Measurements from ENCODE around the gene MLC1.

Gene MLC1

DNA sequence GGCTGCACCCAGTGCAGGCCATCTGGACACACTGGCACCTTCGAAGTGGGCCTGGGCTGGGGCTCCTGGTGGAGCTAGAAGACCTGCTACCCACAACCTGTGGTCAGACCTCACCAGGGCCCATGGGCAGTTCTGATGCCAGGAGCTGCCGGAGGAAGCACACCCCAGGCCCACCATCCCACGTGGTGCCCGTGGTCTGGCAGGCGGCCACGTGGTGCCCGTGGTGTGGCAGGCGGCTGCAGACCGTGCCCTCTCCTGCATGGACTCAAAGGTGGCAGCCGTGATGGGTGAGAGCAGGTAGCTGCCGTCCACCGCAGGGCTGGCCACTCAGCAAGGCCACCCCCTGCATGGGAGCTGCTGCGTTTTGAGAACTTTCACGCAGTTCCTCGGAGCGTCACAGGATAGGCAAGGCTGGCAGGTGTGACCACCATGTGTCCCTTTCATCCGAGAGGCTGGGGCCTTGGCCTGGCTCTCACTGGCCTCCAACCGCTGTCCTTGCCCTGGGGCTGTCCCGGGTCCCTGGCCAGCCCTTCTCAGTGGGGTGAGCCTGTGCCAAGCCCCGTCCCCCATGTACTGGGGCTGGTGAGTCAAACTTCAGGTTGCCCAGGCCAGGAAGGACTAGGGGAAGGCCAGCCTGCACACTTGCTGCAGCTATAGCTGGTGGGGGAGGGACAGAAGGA is 68.8 kb downstream of the MLC1 start:
- no peak for DNase-seq (ENCODE audit: low read depth, low spot score)

DNA sequence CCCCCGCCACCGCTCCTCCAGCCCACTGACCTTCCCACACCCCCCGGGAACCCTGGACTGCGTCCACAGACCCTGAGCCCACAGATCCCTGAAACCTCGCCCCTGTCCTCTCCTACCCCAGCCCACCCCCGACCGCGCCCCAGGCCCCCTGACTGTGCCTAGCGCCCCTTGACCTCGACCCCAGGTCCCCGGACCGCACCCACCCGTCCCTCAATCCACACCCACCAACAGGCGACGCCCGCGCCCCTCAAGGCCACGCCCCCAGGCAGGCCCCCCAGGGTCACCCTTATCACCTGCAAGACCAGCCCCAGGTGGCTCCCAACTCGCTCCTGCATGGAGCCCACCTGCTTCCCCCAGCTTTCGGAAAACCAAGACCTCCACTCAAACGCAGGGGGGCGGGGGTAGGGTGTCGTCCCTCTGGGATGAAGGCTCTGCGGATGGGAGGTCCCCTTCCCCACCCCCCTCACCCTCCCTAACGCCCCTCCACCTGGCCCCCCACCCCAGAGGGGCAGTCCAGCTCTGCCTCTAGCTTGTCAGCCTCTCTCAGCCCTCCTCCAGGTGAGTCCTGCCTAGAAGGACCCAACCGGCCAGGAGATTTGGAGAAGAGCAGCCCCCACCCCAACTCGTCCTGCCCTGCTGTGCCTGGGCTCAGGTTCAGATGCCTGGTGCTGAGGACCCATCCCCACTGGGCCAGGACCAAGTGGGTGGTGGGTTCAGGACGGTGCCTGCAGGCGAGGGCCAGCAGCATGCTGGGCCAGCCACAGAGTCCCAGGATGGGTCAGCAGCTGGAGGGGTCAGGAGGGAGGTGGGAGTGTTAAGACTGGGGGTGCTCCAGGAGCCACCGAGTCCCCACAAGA is 69.5 kb downstream of the MLC1 start:
- no peak for DNase-seq (ENCODE audit: low read depth, low spot score)

DNA sequence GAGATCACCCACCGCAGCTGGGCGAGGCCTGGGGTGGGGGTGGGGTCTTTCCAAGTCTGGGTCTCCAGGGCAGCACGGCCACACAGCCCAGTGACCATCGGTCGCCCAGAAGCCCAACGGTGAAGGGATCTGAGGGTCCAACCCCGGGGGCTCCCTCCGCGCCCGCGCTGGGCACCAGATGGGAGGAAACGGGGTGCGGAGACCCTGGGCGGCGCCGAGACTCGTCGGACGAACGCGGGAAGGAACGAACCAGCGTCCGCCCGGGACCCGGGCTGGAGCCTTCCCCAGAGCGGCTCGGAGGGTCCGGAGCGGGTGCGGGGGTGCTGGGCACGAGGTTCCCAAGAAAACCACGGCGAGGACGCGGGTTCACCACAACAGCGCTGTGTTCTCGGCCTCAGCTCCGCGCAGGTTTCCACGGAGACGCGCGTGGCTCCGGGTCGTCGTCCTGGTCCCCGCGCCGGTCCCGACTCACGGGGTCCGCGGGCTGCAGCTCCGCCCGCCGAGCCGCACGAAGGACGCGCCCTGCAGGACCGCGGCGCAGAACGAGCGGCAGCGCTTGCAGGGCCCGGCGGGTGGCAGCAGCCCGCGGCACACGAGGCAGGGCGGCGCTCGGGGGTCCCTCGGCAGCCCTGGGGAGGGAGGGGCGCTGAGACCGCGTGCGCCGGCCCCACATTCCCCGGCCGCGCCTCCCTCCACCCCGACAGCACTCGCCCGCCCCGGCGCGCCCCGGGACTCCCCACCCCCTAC is 70.4 kb downstream of the MLC1 start:
- DNase-seq (ENCODE audit: low read depth, low spot score): no peak

DNA sequence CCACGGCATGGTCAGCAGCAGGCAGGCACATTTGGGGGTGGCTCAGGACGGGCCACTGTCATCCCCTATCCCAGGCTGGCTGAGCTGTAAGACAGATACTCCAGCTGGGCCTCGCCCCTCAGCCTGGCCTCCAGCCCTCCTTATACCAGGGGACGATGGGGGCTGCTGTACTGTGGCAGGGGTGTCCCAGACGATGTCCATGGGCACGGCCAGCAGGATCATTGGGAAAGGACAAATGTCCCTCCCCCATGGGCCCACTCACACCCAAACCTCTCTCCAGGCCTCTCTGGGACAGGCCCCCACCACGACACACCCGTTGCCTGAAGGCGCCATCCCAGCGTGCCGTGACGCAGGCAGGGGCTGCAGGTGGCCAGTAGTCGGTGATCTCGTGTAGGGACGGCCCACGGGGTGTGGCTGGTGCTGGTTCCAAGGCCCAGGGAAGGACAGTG is 71.1 kb downstream of the MLC1 start:
- DNase-seq (ENCODE audit: low read depth, low spot score): no peak

- no peak for DNase-seq (ENCODE audit: low read depth, low spot score)
Measured at GRCh38 chr22:50012211-50013181, 72.7 kb downstream of the MLC1 start, which contains the start of gene IL17REL. Gene IL17REL (minus strand): TSS chr22:50012765. CDS start chr22:50012646, 119 bp downstream.

DNA sequence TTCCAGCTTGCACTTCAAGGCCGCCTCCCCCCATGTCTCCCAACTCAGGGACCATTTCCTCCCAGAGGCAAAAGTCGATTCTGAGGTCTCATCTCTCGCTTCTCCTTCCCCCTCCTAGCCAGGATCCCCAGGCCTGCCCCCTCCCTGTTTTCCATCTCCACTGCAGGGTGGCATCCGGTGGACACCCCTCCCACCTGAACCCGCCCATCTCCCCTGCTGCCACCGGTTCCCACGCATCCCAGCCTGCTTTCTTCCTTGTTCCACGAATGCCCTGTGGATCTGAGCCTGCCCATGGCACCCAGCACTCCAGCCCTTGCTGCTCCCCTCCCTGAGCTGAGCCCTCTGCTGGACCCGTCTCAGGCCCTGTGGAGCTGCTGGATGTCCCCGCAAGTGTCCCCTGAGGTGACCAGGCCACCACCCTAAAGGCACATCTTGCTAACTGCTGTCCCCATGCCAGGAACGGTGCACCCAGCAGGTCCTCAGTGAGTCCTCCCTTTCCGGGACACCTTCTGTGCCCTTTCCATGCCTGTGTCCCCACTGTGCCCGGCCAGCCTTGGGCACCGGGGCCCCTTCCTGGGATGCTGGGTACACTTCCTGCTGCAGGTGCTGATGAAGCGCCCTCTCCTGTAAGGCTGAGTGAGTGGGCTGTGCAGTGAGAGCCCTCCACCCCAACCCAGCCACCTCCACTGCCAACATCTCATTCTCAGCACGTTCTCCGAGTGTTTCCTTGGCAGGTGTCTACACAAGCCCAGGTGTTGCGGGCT is 73.6 kb downstream of the MLC1 start:
- DNase-seq (ENCODE audit: low read depth, low spot score): no peak

DNA sequence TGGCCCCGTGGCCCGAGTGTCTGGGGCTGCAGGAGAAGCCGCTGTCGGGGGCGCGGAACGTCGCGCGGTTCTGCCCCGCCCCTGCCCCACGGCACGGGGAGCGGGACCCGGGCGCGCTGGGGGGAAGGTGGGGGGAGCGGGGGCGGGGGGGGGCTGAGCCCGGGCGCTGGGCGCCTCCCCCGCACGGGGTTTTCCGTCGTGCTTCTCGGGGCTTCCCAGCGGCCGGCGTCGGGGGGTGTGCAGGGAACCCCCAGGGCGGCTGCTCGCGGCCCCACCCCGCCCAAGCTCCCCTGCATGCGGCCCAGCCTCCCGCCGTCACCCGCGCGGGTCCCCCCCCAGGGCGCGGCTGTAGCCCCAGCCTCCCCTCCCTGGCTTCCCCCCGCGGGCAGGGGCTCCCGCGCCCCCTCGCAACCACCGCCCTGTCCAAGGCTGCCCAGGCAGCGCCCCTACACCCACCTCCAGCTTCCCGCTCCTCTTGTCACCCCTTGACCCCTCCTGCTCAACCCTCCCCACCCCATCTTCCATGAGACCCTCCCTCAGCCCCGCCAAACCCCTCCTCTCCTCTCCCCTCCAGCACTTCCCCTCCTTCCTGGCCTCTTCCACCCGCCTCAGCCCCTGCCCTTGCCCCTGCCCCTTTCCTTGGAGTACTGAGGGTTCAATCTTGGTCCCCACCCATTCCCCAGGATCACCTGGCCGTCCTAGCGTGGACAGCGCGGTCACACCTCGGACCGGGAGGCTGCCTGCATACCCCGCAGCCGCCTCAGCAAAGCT is 74.4 kb downstream of the MLC1 start:
- no peak for DNase-seq (ENCODE audit: low read depth, low spot score)

DNA sequence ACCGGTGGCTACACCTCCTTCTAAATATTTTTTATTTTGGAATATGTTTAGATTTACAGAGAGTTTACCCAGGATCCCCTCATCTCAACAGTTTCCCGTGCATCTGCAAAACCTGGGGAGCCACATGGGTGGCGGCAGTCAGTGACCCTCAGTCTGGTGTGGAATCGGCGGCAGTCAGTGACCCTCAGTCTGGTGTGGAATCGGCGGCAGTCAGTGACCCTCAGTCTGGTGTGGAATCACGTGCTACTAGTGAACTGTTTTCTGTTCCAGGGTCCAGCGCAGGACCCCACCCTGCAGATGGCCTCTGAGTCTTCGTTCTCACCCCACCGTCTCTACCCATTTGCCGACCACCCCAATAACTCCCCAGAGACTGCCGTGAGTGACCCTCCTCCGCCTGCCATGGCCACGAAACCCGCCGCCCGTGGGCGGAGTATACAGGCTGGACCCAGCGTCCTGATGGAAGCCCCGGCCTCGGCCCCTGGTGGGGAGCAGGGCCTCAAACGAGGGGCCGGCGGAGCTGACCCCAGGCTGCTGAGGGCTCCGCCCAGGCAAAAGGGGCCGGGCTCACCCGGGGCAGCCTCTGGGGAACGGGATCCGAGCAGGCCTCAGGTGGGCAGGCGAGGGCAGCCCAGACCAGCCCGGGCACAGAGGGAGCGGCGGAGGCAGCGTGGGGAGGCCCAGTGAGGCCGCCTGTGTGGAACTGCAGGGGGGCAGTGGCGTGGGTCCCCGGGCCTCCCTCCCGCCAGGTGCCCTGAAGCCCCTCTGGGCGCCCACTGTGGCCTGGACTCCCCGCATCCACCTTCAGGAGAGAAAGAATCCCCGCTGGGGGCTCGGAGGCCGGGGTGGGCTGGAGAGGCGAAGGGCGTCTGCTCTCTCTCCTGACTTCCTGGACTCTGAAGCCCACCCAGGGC is 75.2 kb downstream of the MLC1 start:
- no peak for DNase-seq (ENCODE audit: low read depth, low spot score)

Measured in smooth muscle cell of the brain vasculature (primary cell).